ENCODE results near the gene BCL11B. TPM values are rescaled to one million over a fixed set of nuclear protein-coding genes. Genes with fewer than 3 reads are reported as not detected.
A peak's percentile ranks its signal among the peaks of the same experiment; 100 is the strongest.

The BCL11B gene
- total RNA-seq, 1 donor from 2014 or later = 2.3 TPM

GRCh38 chr14:99244941-99245563, 26.9 kb downstream of the BCL11B start:
- Mint-ChIP-seq H3K27ac (no peak overlapping the region), H3K4me3 (ENCODE audit: low read depth) (peak overlapping the region; percentile 69), H3K4me1 (ENCODE audit: low read depth) (peaks cover 12% of the 10 kb centered on the region), H3K27me3 (peaks cover 82% of the 10 kb centered on the region), H3K9me3 (ENCODE audit: low read depth) (no peaks in the 10 kb centered on the region), H3K36me3 (ENCODE audit: insufficient read depth) (no peaks in the 10 kb centered on the region)
- no peak for DNase-seq (ENCODE audit: low spot score, unreplicated experiment)
- TF ChIP-seq, protein P1, sequence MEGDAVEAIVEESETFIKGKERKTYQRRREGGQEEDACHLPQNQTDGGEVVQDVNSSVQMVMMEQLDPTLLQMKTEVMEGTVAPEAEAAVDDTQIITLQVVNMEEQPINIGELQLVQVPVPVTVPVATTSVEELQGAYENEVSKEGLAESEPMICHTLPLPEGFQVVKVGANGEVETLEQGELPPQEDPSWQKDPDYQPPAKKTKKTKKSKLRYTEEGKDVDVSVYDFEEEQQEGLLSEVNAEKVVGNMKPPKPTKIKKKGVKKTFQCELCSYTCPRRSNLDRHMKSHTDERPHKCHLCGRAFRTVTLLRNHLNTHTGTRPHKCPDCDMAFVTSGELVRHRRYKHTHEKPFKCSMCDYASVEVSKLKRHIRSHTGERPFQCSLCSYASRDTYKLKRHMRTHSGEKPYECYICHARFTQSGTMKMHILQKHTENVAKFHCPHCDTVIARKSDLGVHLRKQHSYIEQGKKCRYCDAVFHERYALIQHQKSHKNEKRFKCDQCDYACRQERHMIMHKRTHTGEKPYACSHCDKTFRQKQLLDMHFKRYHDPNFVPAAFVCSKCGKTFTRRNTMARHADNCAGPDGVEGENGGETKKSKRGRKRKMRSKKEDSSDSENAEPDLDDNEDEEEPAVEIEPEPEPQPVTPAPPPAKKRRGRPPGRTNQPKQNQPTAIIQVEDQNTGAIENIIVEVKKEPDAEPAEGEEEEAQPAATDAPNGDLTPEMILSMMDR (IDR thresholded peaks at IDR 0.05; ENCODE audit: unreplicated experiment) = no peak

- no peaks in the 10 kb centered on the region for H3K36me3 Mint-ChIP-seq (ENCODE audit: insufficient read depth)
- H3K4me1 Mint-ChIP-seq (ENCODE audit: low read depth) = peaks cover 12% of the 10 kb centered on the region
- H3K9me3 Mint-ChIP-seq (ENCODE audit: low read depth) = no peaks in the 10 kb centered on the region
- H3K27ac Mint-ChIP-seq = no peak overlapping the region
- TF ChIP-seq, protein P1 (IDR thresholded peaks at IDR 0.05; ENCODE audit: unreplicated experiment) = no peak
- H3K4me3 Mint-ChIP-seq (ENCODE audit: low read depth) = no peak overlapping the region
- DNase-seq (ENCODE audit: low spot score, unreplicated experiment) = no peak
- peaks cover 86% of the 10 kb centered on the region for H3K27me3 Mint-ChIP-seq
Observed at GRCh38 chr14:99244367-99244901, 27.6 kb downstream of the BCL11B start.

GRCh38 chr14:99242816-99243721, 28.9 kb downstream of the BCL11B start:
- no peak for DNase-seq (ENCODE audit: low spot score, unreplicated experiment)
- no peaks in the 10 kb centered on the region for H3K9me3 Mint-ChIP-seq (ENCODE audit: low read depth)
- H3K36me3 Mint-ChIP-seq (ENCODE audit: insufficient read depth) = no peaks in the 10 kb centered on the region
- H3K4me1 Mint-ChIP-seq (ENCODE audit: low read depth) = peaks cover 12% of the 10 kb centered on the region
- TF ChIP-seq, protein P1 (IDR thresholded peaks at IDR 0.05; ENCODE audit: unreplicated experiment) = no peak
- H3K27ac Mint-ChIP-seq = no peak overlapping the region
- no peak overlapping the region for H3K4me3 Mint-ChIP-seq (ENCODE audit: low read depth)
- H3K27me3 Mint-ChIP-seq = peaks cover 83% of the 10 kb centered on the region

GRCh38 chr14:99242238-99242637, 29.8 kb downstream of the BCL11B start:
- H3K36me3 Mint-ChIP-seq (ENCODE audit: insufficient read depth) = no peaks in the 10 kb centered on the region
- peaks cover 12% of the 10 kb centered on the region for H3K4me1 Mint-ChIP-seq (ENCODE audit: low read depth)
- no peak overlapping the region for H3K4me3 Mint-ChIP-seq (ENCODE audit: low read depth)
- no peak overlapping the region for H3K27ac Mint-ChIP-seq
- H3K9me3 Mint-ChIP-seq (ENCODE audit: low read depth) = no peaks in the 10 kb centered on the region
- peaks cover 82% of the 10 kb centered on the region for H3K27me3 Mint-ChIP-seq
- TF ChIP-seq, protein P1 (IDR thresholded peaks at IDR 0.05; ENCODE audit: unreplicated experiment) = no peak
- no peak for DNase-seq (ENCODE audit: low spot score, unreplicated experiment)

GRCh38 chr14:99241325-99242010, 30.5 kb downstream of the BCL11B start:
- H3K27me3 Mint-ChIP-seq = peaks cover 75% of the 10 kb centered on the region
- H3K4me3 Mint-ChIP-seq (ENCODE audit: low read depth) = no peak overlapping the region

More at GRCh38 chr14:99241325-99242010, 30.5 kb downstream of the BCL11B start:
- no peaks in the 10 kb centered on the region for H3K9me3 Mint-ChIP-seq (ENCODE audit: low read depth)
- no peak for DNase-seq (ENCODE audit: low spot score, unreplicated experiment)
- H3K36me3 Mint-ChIP-seq (ENCODE audit: insufficient read depth) = no peaks in the 10 kb centered on the region
- peaks cover 10% of the 10 kb centered on the region for H3K4me1 Mint-ChIP-seq (ENCODE audit: low read depth)
- peak overlapping the region; percentile 2 for H3K27ac Mint-ChIP-seq
- TF ChIP-seq, protein P1 (IDR thresholded peaks at IDR 0.05; ENCODE audit: unreplicated experiment) = no peak
